SU-DHL-6 (cell line): ENCODE data around the gene SRA1.

Source experiments
- H2AFZ ChIP-seq: fragments of 200-600 bp; sonication (generic); 2 replicates; pipeline ENCODE4 v1.6.1; 2014; ENCODE audit warnings: low read depth, mild to moderate bottlenecking, moderate library complexity, mixed read lengths, antibody characterized with exemption, low read length; ENCODE audit not compliant: severe bottlenecking
- H3F3A ChIP-seq: fragments of 200-600 bp; shearing (Covaris generic); 2 replicates; pipeline ENCODE4 v1.6.0; 2016; ENCODE audit warnings: antibody characterized with exemption, mild to moderate bottlenecking; ENCODE audit not compliant: insufficient read depth
- H3K27ac ChIP-seq: fragments of 200-600 bp; sonication (generic); 2 replicates; pipeline ENCODE4 v1.5.1; 2016; ENCODE audit warnings: low read depth, mild to moderate bottlenecking, low read length, moderate library complexity, mixed read lengths
- H3K27me3 ChIP-seq: fragments of 200-600 bp; sonication (generic), shearing (Covaris generic); 2 replicates; pipeline ENCODE4 v1.6.0; 2014; ENCODE audit warnings: mild to moderate bottlenecking, low read length
- H3K36me3 ChIP-seq: fragments of 200-600 bp; sonication (generic); 2 replicates; pipeline ENCODE4 v1.6.1; 2014; ENCODE audit warnings: mild to moderate bottlenecking, low read length, mixed read lengths
- H3K4me2 ChIP-seq: fragments of 300-600, 200-600 bp; shearing (Covaris generic), sonication (generic); 2 replicates; pipeline ENCODE4 v1.6.0; 2014; ENCODE audit warnings: low read length, low read depth, mild to moderate bottlenecking; ENCODE audit not compliant: poor library complexity, severe bottlenecking
- H3K4me3 ChIP-seq: fragments of 200-600 bp; sonication (generic); 2 replicates; pipeline ENCODE4 v1.5.1; 2014; ENCODE audit warnings: antibody characterized with exemption, low read length, mild to moderate bottlenecking, mixed read lengths; ENCODE audit not compliant: insufficient read depth, poor library complexity, severe bottlenecking
- H3K79me2 ChIP-seq: fragments of 200-600 bp; sonication (generic); 2 replicates; pipeline ENCODE4 v1.6.1; 2014; ENCODE audit warnings: mild to moderate bottlenecking, low read length, moderate library complexity; ENCODE audit not compliant: insufficient read depth
- H3K9ac ChIP-seq: fragments of 200-600 bp; sonication (generic); 2 replicates; pipeline ENCODE4 v1.7.0; 2014; ENCODE audit warnings: mild to moderate bottlenecking, low read length
- H3K9me2 ChIP-seq: fragments of 200-600 bp; sonication (generic); replicated peaks from 2 replicates; pipeline ENCODE4 v1.6.1; 2014; ENCODE audit warnings: low read length; ENCODE audit not compliant: insufficient read depth
- H3K9me3 ChIP-seq: fragments of 200-600 bp; sonication (generic); 2 replicates; pipeline ENCODE4 v1.6.1; 2014; ENCODE audit warnings: low read length, mixed read lengths; ENCODE audit not compliant: insufficient read depth
- H4K20me1 ChIP-seq: fragments of 200-600 bp; sonication (generic); 2 replicates; pipeline ENCODE4 v1.6.1; 2014; ENCODE audit warnings: low read depth, mild to moderate bottlenecking, antibody characterized with exemption, low read length, moderate library complexity, mixed read lengths
- EZH2phosphoT487 ChIP-seq: fragments of 200-600 bp; sonication (generic), shearing (Covaris generic); conservative IDR thresholded peaks from 2 replicates; pipeline ENCODE4 v1.6.1; 2018; ENCODE audit warnings: mild to moderate bottlenecking, antibody characterized with exemption, low read length, moderate library complexity, mixed read lengths
- TF ChIP-seq, protein P1 (sequence below): fragments of 200-600 bp; sonication (generic); IDR thresholded peaks from one replicate; pipeline ENCODE4 v1.5.1; 2017; ENCODE audit warnings: antibody characterized with exemption, mild to moderate bottlenecking, low read length, moderate library complexity; ENCODE audit not compliant: insufficient read depth, poor library complexity, severe bottlenecking

The SRA1 gene

GRCh38 chr5:140570488-140570887 lies 13.2 kb upstream of the SRA1 start:
- Histone ChIP-seq H3K4me3 (no peak overlapping the region), H3K9me3 (no peaks in the 10 kb centered on the region), H3K36me3 (no peaks in the 10 kb centered on the region), H3F3A (no peaks in the 10 kb centered on the region), H2AFZ (no peak overlapping the region), H4K20me1 (no peaks in the 10 kb centered on the region), H3K9me2 (no peaks in the 10 kb centered on the region), H3K9ac (no peak overlapping the region), H3K4me2 (no peak overlapping the region), H3K79me2 (peaks cover 8% of the 10 kb centered on the region; the same call in 1 of the 2 replicates), H3K27ac (no peak overlapping the region), H3K27me3 (no peaks in the 10 kb centered on the region)
- TF ChIP-seq, protein P1, sequence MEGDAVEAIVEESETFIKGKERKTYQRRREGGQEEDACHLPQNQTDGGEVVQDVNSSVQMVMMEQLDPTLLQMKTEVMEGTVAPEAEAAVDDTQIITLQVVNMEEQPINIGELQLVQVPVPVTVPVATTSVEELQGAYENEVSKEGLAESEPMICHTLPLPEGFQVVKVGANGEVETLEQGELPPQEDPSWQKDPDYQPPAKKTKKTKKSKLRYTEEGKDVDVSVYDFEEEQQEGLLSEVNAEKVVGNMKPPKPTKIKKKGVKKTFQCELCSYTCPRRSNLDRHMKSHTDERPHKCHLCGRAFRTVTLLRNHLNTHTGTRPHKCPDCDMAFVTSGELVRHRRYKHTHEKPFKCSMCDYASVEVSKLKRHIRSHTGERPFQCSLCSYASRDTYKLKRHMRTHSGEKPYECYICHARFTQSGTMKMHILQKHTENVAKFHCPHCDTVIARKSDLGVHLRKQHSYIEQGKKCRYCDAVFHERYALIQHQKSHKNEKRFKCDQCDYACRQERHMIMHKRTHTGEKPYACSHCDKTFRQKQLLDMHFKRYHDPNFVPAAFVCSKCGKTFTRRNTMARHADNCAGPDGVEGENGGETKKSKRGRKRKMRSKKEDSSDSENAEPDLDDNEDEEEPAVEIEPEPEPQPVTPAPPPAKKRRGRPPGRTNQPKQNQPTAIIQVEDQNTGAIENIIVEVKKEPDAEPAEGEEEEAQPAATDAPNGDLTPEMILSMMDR = no peak
- no peak for TF ChIP-seq EZH2phosphoT487

GRCh38 chr5:140570058-140570457 lies 12.8 kb upstream of the SRA1 start:
- TF ChIP-seq, protein P1 = no peak
- TF ChIP-seq EZH2phosphoT487 = no peak
- Histone ChIP-seq H3K4me2 (no peak overlapping the region), H3K36me3 (no peaks in the 10 kb centered on the region), H4K20me1 (no peaks in the 10 kb centered on the region), H2AFZ (no peak overlapping the region), H3K4me3 (no peak overlapping the region), H3K9ac (no peak overlapping the region), H3K9me3 (no peaks in the 10 kb centered on the region), H3K9me2 (no peaks in the 10 kb centered on the region), H3F3A (no peaks in the 10 kb centered on the region), H3K79me2 (peaks cover 13% of the 10 kb centered on the region; the same call in 1 of the 2 replicates), H3K27me3 (no peaks in the 10 kb centered on the region), H3K27ac (no peak overlapping the region)

DNA sequence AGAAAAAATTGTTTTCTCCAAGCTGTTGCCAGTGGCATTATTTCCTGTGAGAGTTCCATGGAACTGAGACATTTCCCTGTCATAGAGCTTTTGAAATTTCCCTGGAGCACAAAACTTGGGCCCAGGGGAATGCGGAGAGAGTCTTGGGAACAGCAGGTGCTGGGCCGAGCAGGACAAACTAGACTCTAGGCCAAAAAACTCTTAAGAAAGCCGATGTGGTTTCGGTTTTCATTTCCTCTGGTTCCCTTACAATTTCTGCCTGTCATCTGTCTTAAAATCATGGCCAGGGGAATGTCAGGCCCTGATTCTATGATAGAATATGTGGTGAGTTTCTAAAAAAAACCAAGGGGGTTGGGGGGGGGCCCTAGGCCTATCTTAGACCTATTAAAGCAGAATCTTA lies 11.9 kb upstream of the SRA1 start:
- H3K9ac ChIP-seq = no peak overlapping the region
- H4K20me1 ChIP-seq = no peaks in the 10 kb centered on the region
- H3K36me3 ChIP-seq = no peaks in the 10 kb centered on the region
- peaks cover 15% of the 10 kb centered on the region; the same call in 1 of the 2 replicates for H3K79me2 ChIP-seq
- H3K27ac ChIP-seq = no peak overlapping the region
- no peaks in the 10 kb centered on the region for H3K27me3 ChIP-seq
- H3K4me3 ChIP-seq = no peak overlapping the region
- no peak overlapping the region for H2AFZ ChIP-seq
- no peaks in the 10 kb centered on the region for H3K9me2 ChIP-seq
- H3K4me2 ChIP-seq = no peak overlapping the region
- TF ChIP-seq EZH2phosphoT487 = no peak
- TF ChIP-seq, protein P1 = no peak
- no peaks in the 10 kb centered on the region for H3F3A ChIP-seq
- no peaks in the 10 kb centered on the region for H3K9me3 ChIP-seq
